H1 (cell line): ENCODE results near the gene SLX4IP. TPM values are rescaled to one million over a fixed set of nuclear protein-coding genes. Genes with fewer than 3 reads are reported as not detected.

ENCODE experiments used
- CHD7 ChIP-seq: fragments of 300-600 bp; sonication (generic); IDR thresholded peaks from 2 replicates; pipeline ENCODE4 v1.7.1; 2012; ENCODE audit warnings: low read length, moderate library complexity, mild to moderate bottlenecking, inconsistent platforms; ENCODE audit not compliant: insufficient replicate concordance
- polyA plus RNA-seq, 7 experiments: library from polyadenylated mRNA; depleted of rRNA in 3 of 7; stranded (reverse) in 5 of 7; unstranded in 2 of 7; fragments of >200 nt in 5 of 7; fragments of 200-250 nt in 2 of 7; gene quantifications; 1 replicate in 5 of 7; 2 replicates in 1 of 7; 4 replicates in 1 of 7; pipeline versions ENCODE4 v1.2.1 to v1.2.3, GENCODE V29; 2011 to 2013; ENCODE audit warnings: missing spikeins in 2 of 7, mixed read lengths in 2 of 7
- total RNA-seq: library from RNA; stranded (reverse); fragmentation: NEBNext Ultra II Directional; extraction: Animal tissue kit (Norgen Biotek cat#: 25700); gene quantifications from 2 replicates; pipeline ENCODE4 v1.2.1, GENCODE V29; 2021

SLX4IP gene
- total and polyA plus RNA-seq, 2 of the 8 experiments (the other 6 are each of a cell fraction or from before 2014, with no cell fraction given): 2.4 to 8.7 TPM

GRCh38 chr20:10652185-10652584, 217.1 kb downstream of the SLX4IP start (continued):
- no peak for TF ChIP-seq CHD7
